IMR-90 (cell line): ENCODE measurements around the gene SNRPD2. TPM values are rescaled to one million over a fixed set of nuclear protein-coding genes. Genes with fewer than 3 reads are reported as not detected.

ENCODE experiments used
- ATAC-seq: fragments of 200-7000 bp; cut with Tn5 transposase; 2 replicates; pipeline ENCODE4 v1.9.1; 2020; ENCODE audit warnings: low read depth, mild to moderate bottlenecking, moderate library complexity
- BruUV-seq: library from RNA; stranded (reverse); fragments of 400-500 nt; replicated peaks from 2 replicates; lab custom pipeline; 2021; lab: Mats Ljungman, UMichigan
- CTCF ChIA-PET: fragments of 300-600 bp; formaldehyde crosslinking; extraction: SDS; loops from one replicate; lab custom pipeline; 2021; ENCODE audit warnings: antibody characterized with exemption; lab: Yijun Ruan, JAX
- POLR2A ChIA-PET: fragments of 300-600 bp; sonication (Branson Sonifier 250); formaldehyde crosslinking; loops from one replicate; lab custom pipeline; 2022; ENCODE audit warnings: antibody characterized with exemption; ENCODE audit not compliant: unreplicated experiment; lab: Charles Lee
- DNase-seq: peaks from one replicate; pipeline ENCODE4 v3.0.0; 2013
- H2AFZ ChIP-seq: replicated peaks from 2 replicates; pipeline ENCODE3; 2013; ENCODE audit warnings: low read length, mild to moderate bottlenecking; ENCODE audit not compliant: poor library complexity
- H2AK5ac ChIP-seq: 2 replicates; pipeline ENCODE4 v1.6.1; 2013; ENCODE audit warnings: low read depth, low read length, inconsistent platforms
- H2AK9ac ChIP-seq: replicated peaks from 2 replicates; pipeline ENCODE3; 2013; ENCODE audit warnings: mild to moderate bottlenecking, low read depth, low read length, moderate library complexity; ENCODE audit not compliant: poor library complexity
- H2BK120ac ChIP-seq: 2 replicates; pipeline ENCODE4 v1.6.1; 2013; ENCODE audit warnings: low read depth, low read length, inconsistent platforms
- H2BK15ac ChIP-seq: 3 replicates; pipeline ENCODE4 v1.6.1; 2013; ENCODE audit warnings: low read depth, low read length, inconsistent platforms
- H2BK20ac ChIP-seq: 2 replicates; pipeline ENCODE4 v1.6.1; 2013; ENCODE audit warnings: low read depth, mild to moderate bottlenecking, inconsistent platforms, low read length, moderate library complexity
- H2BK5ac ChIP-seq: 2 replicates; pipeline ENCODE4 v1.6.1; 2013; ENCODE audit warnings: mild to moderate bottlenecking, low read depth, low read length, inconsistent platforms; ENCODE audit not compliant: poor library complexity, severe bottlenecking
- H3K14ac ChIP-seq: replicated peaks from 2 replicates; pipeline ENCODE4 v1.6.1; 2013; ENCODE audit warnings: low read depth, low read length, inconsistent platforms
- H3K18ac ChIP-seq: 2 replicates; pipeline ENCODE4 v1.6.1; 2013; ENCODE audit warnings: low read depth, low read length, control low read depth
- H3K23ac ChIP-seq: 2 replicates; pipeline ENCODE4 v1.6.1; 2013; ENCODE audit warnings: low read depth, low read length, inconsistent platforms
- H3K27ac ChIP-seq: 2 replicates; pipeline ENCODE4 v1.5.1; 2013; ENCODE audit warnings: mild to moderate bottlenecking, control low read depth, low read length; ENCODE audit not compliant: insufficient read depth
- H3K27me3 ChIP-seq: 2 replicates; pipeline ENCODE4 v1.6.1; 2013; ENCODE audit warnings: low read length; ENCODE audit not compliant: control insufficient read depth, insufficient read depth
- H3K36me3 ChIP-seq: 2 replicates; pipeline ENCODE4 v1.6.1; 2013; ENCODE audit warnings: low read length, mixed read lengths; ENCODE audit not compliant: control insufficient read depth, insufficient read depth
- H3K4ac ChIP-seq: 2 replicates; pipeline ENCODE4 v1.6.1; 2013; ENCODE audit warnings: low read depth, low read length, inconsistent platforms
- H3K4me1 ChIP-seq: 2 replicates; pipeline ENCODE4 v1.6.1; 2013; ENCODE audit warnings: low read length, mixed read lengths; ENCODE audit not compliant: control insufficient read depth, insufficient read depth
- H3K4me2 ChIP-seq: 2 replicates; pipeline ENCODE4 v1.6.1; 2013; ENCODE audit warnings: low read depth, mild to moderate bottlenecking, control low read depth, low read length, moderate library complexity
- H3K4me3 ChIP-seq: 2 replicates; pipeline ENCODE4 v1.5.1; 2013; ENCODE audit warnings: low read depth, mild to moderate bottlenecking, control low read depth, low read length, moderate library complexity; ENCODE audit not compliant: insufficient read depth
- H3K56ac ChIP-seq: 2 replicates; pipeline ENCODE4 v1.6.1; 2013; ENCODE audit warnings: low read length, inconsistent platforms; ENCODE audit not compliant: insufficient read depth; ENCODE audit errors: extremely low read depth
- H3K79me1 ChIP-seq, 2 experiments: 2 replicates each; pipeline ENCODE4 v1.6.1; 2013; ENCODE audit warnings: low read length in 2 of 2, inconsistent platforms in 1 of 2, low read depth in 1 of 2
- H3K9ac ChIP-seq: 2 replicates; pipeline ENCODE4 v1.6.1; 2013; ENCODE audit warnings: low read depth, low read length, control low read depth
- H3K9me1 ChIP-seq: 2 replicates; pipeline ENCODE4 v1.6.1; 2013; ENCODE audit warnings: low read length, inconsistent platforms; ENCODE audit not compliant: insufficient read depth
- H3K9me3 ChIP-seq: 2 replicates; pipeline ENCODE4 v1.6.1; 2013; ENCODE audit warnings: low read length; ENCODE audit not compliant: control insufficient read depth, insufficient read depth
- H4K20me1 ChIP-seq: 2 replicates; pipeline ENCODE4 v1.6.1; 2013; ENCODE audit warnings: low read length, inconsistent platforms; ENCODE audit not compliant: insufficient read depth
- H4K5ac ChIP-seq: 2 replicates; pipeline ENCODE4 v1.6.1; 2013; ENCODE audit warnings: mild to moderate bottlenecking, low read depth, low read length, control low read depth
- H4K8ac ChIP-seq, 2 experiments: 2 replicates each; pipeline ENCODE4 v1.6.1; 2013; ENCODE audit warnings: low read depth in 2 of 2, low read length in 2 of 2, control low read depth in 1 of 2, inconsistent platforms in 1 of 2
- H4K91ac ChIP-seq: 2 replicates; pipeline ENCODE4 v1.6.1; 2013; ENCODE audit warnings: low read depth, low read length, inconsistent platforms; ENCODE audit not compliant: insufficient read depth
- MAFK ChIP-seq: IDR thresholded peaks from 2 replicates; pipeline ENCODE4 v1.6.1; 2012; ENCODE audit warnings: low read depth, low read length, improper control_type of control experiment
- MAZ ChIP-seq: IDR thresholded peaks from 2 replicates; pipeline ENCODE4 v1.6.1; 2012; ENCODE audit warnings: low read depth, mild to moderate bottlenecking, low read length, improper control_type of control experiment, moderate library complexity, borderline replicate concordance
- MXI1 ChIP-seq: IDR thresholded peaks from 2 replicates; pipeline ENCODE4 v1.6.1; 2012; ENCODE audit warnings: low read depth, mild to moderate bottlenecking, low read length, moderate library complexity, borderline replicate concordance
- RAD21 ChIP-seq: IDR thresholded peaks from 2 replicates; pipeline ENCODE4 v1.6.1; 2012; ENCODE audit warnings: low read length, improper control_type of control experiment
- RCOR1 ChIP-seq: IDR thresholded peaks from 2 replicates; pipeline ENCODE4 v1.6.1; 2012; ENCODE audit warnings: mild to moderate bottlenecking, low read length, improper control_type of control experiment; ENCODE audit not compliant: insufficient replicate concordance
- SMC3 ChIP-seq: fragments of 150-350 bp; IDR thresholded peaks from 2 replicates; pipeline ENCODE4 v1.6.1; 2016; ENCODE audit warnings: low read depth, mild to moderate bottlenecking, antibody characterized with exemption, low read length, moderate library complexity
- WGBS, 2 experiments: methylation state at CpG; one replicate each; pipeline versions ENCODE4 v1.1.5 to v1.1.7; 2013; ENCODE audit warnings: missing lambda C conversion rate in 2 of 2; ENCODE audit not compliant: insufficient read length in 1 of 2; ENCODE audit errors: extremely low coverage in 2 of 2; 5-methylcytosine and 5-hydroxymethylcytosine counted together
- dilution Hi-C: fragments of 300-500 bp; cut with HindIII; formaldehyde crosslinking; loops from one replicate; pipeline ENCODE4 v1.14.3; 2018; ENCODE audit warnings: low sequenced_read_pairs; ENCODE audit not compliant: unreplicated experiment
- in situ Hi-C: fragments of 300-500 bp; cut with MboI; formaldehyde crosslinking; loops from 3 replicates; pipeline ENCODE4 v1.14.3; 2019; ENCODE audit warnings: low sequenced_read_pairs, inconsistent platforms, mixed read lengths
- intact Hi-C: fragments of 100-400 bp; cut with micrococcal nuclease; formaldehyde crosslinking; loops from 2 replicates; pipeline ENCODE4 v1.10.0; 2022
- polyA plus RNA-seq, 3 experiments: library from polyadenylated mRNA; depleted of rRNA; stranded (reverse); fragments of >200 nt; gene quantifications; 2 replicates each; pipeline ENCODE4 v1.2.3, GENCODE V29; 2012; ENCODE audit warnings: low replicate concordance in 1 of 3
- total RNA-seq: library from RNA; depleted of rRNA; stranded (reverse); fragments of >200 nt; gene quantifications from 2 replicates; pipeline ENCODE4 v1.2.3, GENCODE V29; 2012

The SNRPD2 gene
- total and polyA plus RNA-seq, 2 of the 4 experiments (the other 2 are of a cell fraction) = 587 to 877 TPM

DNA sequence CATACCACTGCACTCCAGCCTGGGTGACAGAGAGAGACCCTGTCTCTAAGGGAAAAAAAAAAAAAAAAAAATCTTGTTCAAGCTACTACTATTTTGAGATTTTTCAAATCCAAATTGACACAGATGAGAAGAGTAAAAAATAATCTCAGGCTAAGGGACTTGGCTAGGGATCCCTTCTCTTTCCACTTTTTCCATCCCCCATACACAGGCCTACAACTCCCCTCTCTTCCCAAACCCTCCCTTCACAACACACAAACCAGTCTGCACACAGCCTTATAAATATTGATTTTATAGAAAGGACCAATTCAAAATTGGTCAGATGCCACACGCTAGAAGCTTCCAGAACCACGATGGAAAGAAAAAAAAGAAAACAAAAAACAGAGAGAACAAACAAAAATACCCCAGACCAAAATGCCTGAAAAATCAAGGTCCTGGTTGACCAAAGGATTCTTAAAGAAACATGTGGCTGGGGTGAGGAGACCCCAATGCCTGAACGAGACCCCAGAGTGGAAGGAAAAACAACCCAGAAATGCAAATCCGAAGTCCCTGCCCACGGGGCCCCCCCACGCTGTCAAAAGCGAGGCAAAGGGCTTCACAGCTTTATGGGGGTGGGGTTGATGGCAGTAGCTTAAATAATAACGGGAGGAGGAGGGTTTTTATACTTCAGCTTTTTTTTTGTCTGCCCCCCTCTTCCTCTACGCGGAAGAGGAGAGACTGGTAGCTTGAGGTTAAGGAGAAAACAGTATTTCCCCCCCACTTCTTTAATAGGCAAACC, 18.8 kb upstream of the SNRPD2 start:
- no peak overlapping the region for H2BK15ac ChIP-seq
- H2AFZ ChIP-seq = no peak overlapping the region
- H4K91ac ChIP-seq = no peak overlapping the region
- peaks cover 22% of the 10 kb centered on the region for H3K36me3 ChIP-seq
- H3K4me1 ChIP-seq = no peaks in the 10 kb centered on the region
- no peak overlapping the region for H2BK5ac ChIP-seq
- no peak overlapping the region for H2BK20ac ChIP-seq
- no peak overlapping the region for H3K4ac ChIP-seq
- H3K14ac ChIP-seq = no peak overlapping the region
- no peak overlapping the region for H3K4me3 ChIP-seq
- no peak for DNase-seq
- ATAC-seq = no peak
- no peak overlapping the region for H2AK9ac ChIP-seq
- no peak overlapping the region for H3K4me2 ChIP-seq
- H4K20me1 ChIP-seq = no peaks in the 10 kb centered on the region
- H3K79me1 ChIP-seq = peaks cover 14 to 46% of the 10 kb centered on the region in 2 experiments; a peak in 3 of 4 replicates
- intact Hi-C loops = no loop called here
- no peaks in the 10 kb centered on the region for H3K27me3 ChIP-seq
- in situ Hi-C loops = no loop called here
- dilution Hi-C loops = no loop called here
- BruUV-seq = no TSS peak
- H3K9me3 ChIP-seq = no peaks in the 10 kb centered on the region
- no peak overlapping the region for H2AK5ac ChIP-seq
- H2BK120ac ChIP-seq = no peak overlapping the region
- no peaks in the 10 kb centered on the region for H3K9me1 ChIP-seq
- no peak overlapping the region for H3K56ac ChIP-seq
- 68% methylated on average over 4 of the region's 10 CpGs; no CpG with 5 or more reads in 1 of the 2 experiments for WGBS, 2 experiments
- H3K23ac ChIP-seq = no peak overlapping the region
- no peak overlapping the region for H3K18ac ChIP-seq
- H4K8ac ChIP-seq = no peak overlapping the region
- TF ChIP-seq MAZ (no peak), MXI1 (no peak), SMC3 (no peak), RCOR1 (no peak), RAD21 (no peak), MAFK (no peak)
- H3K9ac ChIP-seq = no peak overlapping the region
- no peak overlapping the region for H4K5ac ChIP-seq
- POLR2A ChIA-PET = interaction anchor here (0.6 kb wide), 2 partner anchors 17 to 196 kb away, joined by 4 to 5 read pairs; no protein-coding TSS in a partner anchor
- CTCF ChIA-PET = interaction anchor here (0.9 to 1.1 kb wide), 2 partner anchors 18 to 59 kb away, joined by 3 to 5 read pairs; partner anchors contain the start of genes QPCTL and SIX5
- no peak overlapping the region for H3K27ac ChIP-seq
